ENCODE data around the gene GALR3. TPM values are rescaled to one million over a fixed set of nuclear protein-coding genes. Genes with fewer than 3 reads are reported as not detected.

Gene GALR3
- total RNA-seq, 2 donors from 2014 or later: not detected

DNA sequence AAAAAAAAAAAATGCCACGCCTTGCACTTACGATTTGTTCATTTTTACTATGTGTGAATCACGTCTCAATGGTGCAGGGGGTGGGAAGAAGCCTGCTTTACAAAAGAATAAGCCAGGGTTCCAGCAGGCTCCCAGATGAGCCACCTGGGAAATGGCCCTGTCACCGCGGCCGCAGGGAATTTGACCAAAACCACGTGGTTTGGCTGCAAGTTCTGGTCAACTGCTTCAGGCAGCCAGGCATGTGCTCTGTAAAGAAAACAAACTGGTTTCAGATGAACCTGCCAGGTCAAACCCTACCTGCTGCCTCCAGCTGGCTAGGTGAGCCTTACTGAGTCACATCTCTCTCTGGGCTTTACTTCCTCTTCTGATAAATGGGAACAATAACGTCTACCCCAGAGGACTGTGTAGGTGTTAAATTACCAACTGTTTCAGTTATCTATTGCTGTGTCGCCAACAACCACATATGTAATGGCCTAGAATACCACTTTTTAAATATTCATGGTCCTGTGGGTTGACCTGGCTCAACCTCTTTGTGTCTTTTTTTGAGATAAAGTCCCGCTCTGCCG lies 46.0 kb upstream of the GALR3 start:
- peaks cover 15% of the 10 kb centered on the region for H3K4me1 ChIP-seq
- peak overlapping the region; percentile 62 to 82 (median 72) for H3K27ac ChIP-seq
- ATAC-seq: peak; percentile 96
- no peaks in the 10 kb centered on the region for H3K27me3 ChIP-seq
- no peaks in the 10 kb centered on the region for H3K9me3 ChIP-seq
- DNase-seq: peak; percentile 86 to 92 (median 90)
- peaks cover 0 to 6% of the 10 kb centered on the region in 2 donors for H3K36me3 ChIP-seq (replicated peaks in 1 of 2; ENCODE audit: insufficient read depth in 1 of 2, low read depth in 2 of 2)
- WGBS, 2 donors: 18 to 28% methylated on average over 11 of the region's 11 CpGs
- H3K4me3 ChIP-seq: no peak overlapping the region
- intact Hi-C loops (cut with DNase I): no loop called here
- TF ChIP-seq, protein P1, sequence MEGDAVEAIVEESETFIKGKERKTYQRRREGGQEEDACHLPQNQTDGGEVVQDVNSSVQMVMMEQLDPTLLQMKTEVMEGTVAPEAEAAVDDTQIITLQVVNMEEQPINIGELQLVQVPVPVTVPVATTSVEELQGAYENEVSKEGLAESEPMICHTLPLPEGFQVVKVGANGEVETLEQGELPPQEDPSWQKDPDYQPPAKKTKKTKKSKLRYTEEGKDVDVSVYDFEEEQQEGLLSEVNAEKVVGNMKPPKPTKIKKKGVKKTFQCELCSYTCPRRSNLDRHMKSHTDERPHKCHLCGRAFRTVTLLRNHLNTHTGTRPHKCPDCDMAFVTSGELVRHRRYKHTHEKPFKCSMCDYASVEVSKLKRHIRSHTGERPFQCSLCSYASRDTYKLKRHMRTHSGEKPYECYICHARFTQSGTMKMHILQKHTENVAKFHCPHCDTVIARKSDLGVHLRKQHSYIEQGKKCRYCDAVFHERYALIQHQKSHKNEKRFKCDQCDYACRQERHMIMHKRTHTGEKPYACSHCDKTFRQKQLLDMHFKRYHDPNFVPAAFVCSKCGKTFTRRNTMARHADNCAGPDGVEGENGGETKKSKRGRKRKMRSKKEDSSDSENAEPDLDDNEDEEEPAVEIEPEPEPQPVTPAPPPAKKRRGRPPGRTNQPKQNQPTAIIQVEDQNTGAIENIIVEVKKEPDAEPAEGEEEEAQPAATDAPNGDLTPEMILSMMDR (IDR thresholded peaks at IDR 0.05): no peak
- TF ChIP-seq POLR2A (IDR thresholded peaks at IDR 0.05): no peak

DNA sequence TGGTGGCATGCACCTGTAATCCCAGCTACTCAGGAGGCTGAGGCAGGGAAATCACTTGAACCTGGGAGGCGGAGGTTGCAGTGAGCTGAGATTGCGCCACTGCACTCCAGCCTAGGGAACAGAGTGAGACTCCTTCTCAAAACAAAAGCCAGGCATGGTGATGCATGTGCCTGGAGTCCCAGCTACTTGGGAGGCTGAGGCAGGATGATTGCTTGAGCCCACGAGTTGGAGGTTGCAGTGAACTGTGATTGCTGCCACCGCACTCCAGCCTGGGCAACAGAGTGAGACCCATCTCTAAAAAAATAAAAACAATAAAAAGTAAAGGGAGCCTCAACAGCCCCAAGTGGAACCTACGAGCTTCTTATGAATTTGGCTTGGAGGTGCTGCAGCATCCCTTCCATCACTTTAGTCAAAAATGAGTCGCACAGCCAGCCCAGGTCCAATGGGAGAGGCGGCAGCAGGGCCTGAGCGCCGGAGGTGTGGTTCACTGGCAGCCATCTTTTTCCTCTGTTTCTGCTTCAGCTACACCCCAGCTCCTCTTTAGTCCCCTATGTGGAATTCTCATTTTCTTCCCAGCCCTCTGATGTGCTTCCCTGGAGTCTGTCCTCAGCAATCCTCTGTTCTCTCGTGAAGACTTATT lies 44.7 kb upstream of the GALR3 start:
- Histone ChIP-seq H3K36me3 (replicated peaks in 1 of 2; ENCODE audit: insufficient read depth in 1 of 2, low read depth in 2 of 2) (no peaks in the 10 kb centered on the region), H3K9me3 (no peaks in the 10 kb centered on the region), H3K27me3 (no peaks in the 10 kb centered on the region), H3K4me1 (peaks cover 15% of the 10 kb centered on the region), H3K4me3 (no peak overlapping the region), H3K27ac (no peak overlapping the region)
- TF ChIP-seq, protein P1 (IDR thresholded peaks at IDR 0.05): no peak
- no peak for TF ChIP-seq POLR2A (IDR thresholded peaks at IDR 0.05)
- intact Hi-C loops (cut with DNase I): no loop called here
- ATAC-seq: no peak
- 92 to 96% methylated on average over 9 to 10 of the region's 10 CpGs for WGBS, 2 donors
- DNase-seq: no peak

DNA sequence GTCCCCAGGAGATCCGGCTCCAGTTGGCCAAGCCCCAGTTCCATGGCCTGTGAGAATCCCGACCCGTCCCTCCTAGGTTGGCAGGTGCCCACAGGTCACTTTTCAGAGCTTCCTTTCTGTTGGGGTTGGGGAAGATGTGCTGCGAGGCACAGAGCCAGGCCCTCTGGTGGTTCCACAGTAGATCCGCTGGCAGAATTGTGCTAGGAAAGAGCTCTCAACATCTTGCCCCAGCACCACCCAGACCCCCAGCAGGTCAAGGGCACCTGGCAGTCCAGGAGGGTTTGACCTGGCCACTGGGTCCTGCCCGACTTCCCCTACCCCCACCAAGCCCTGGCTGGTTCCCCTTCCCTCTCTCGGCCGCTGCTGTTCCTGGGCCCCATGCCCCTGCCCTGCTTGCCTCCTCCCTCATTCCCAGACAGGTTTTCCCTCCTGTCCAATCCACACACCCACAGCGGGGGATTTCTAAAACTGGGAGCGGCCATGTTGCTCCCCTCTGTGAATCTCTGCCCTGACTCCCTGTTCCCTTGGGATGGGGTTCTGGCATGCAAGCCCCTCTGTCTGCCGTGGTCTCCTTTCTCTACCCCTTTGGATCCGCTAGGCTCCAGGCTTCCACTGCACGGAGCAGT lies 41.6 kb upstream of the GALR3 start:
- DNase-seq (peak in 2 of 4 donors; percentile 39 to 43), ATAC-seq (no peak)
- peaks cover 20% of the 10 kb centered on the region for H3K4me1 ChIP-seq
- intact Hi-C loops (cut with DNase I): loop anchor here (5.0 to 10.0 kb wide), 2 partner anchors 44 to 137 kb away; no protein-coding TSS in a partner anchor
- H3K27ac ChIP-seq: no peak overlapping the region
- no peaks in the 10 kb centered on the region for H3K27me3 ChIP-seq
- TF ChIP-seq, protein P1 (IDR thresholded peaks at IDR 0.05): no peak
- TF ChIP-seq POLR2A (IDR thresholded peaks at IDR 0.05): no peak
- H3K36me3 ChIP-seq (replicated peaks in 1 of 2; ENCODE audit: insufficient read depth in 1 of 2, low read depth in 2 of 2): no peaks in the 10 kb centered on the region
- H3K9me3 ChIP-seq: no peaks in the 10 kb centered on the region
- no peak overlapping the region for H3K4me3 ChIP-seq
- 64 to 71% methylated on average over 10 to 13 of the region's 13 CpGs for WGBS, 2 donors

DNA sequence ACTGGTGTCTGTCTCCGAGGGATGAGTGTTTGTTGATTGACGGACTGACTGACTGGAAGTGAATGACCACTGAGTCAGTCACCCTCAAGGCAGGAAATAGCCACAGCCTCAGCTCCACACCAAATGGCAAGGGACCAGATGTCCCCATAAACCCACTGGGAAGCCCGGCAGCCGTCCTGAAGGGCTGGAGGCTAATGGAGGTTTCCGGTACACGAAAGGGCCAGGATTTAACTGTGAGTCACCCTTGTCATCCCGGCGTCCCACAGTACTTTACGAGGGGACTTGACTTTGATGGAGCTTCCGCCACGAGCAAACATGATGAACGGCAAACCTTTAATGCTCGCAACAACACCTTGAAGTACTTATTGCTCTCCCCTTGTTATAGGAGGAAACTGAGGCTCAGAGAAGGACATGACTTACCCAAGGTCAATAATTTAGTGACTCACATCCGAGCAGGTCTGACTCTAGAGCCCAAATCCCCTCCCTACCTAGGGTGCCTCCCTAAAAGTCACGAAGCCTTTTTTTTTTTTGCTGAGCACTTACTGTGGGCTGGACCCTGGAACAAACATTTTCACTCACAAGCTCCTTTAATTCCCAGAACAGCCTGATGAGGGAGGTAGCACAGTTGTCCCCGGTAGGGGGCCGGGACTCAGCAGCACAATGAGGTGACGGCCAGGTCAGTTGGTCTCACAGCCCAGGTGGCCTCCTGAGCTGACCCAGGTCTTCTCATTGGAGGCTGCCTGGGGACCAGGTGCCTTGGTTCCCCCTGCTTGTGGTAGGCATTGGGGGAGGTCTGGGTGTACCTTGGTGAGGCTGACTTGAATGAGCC lies 40.6 kb upstream of the GALR3 start:
- no peaks in the 10 kb centered on the region for H3K27me3 ChIP-seq
- H3K9me3 ChIP-seq: no peaks in the 10 kb centered on the region
- 75 to 91% methylated on average over 11 to 18 of the region's 18 CpGs for WGBS, 2 donors
- DNase-seq (no peak), ATAC-seq (no peak)
- no peak overlapping the region for H3K4me3 ChIP-seq
- no peaks in the 10 kb centered on the region for H3K36me3 ChIP-seq (replicated peaks in 1 of 2; ENCODE audit: insufficient read depth in 1 of 2, low read depth in 2 of 2)
- H3K4me1 ChIP-seq: peaks cover 10% of the 10 kb centered on the region
- no peak for TF ChIP-seq POLR2A (IDR thresholded peaks at IDR 0.05)
- TF ChIP-seq, protein P1 (IDR thresholded peaks at IDR 0.05): no peak
- H3K27ac ChIP-seq: no peak overlapping the region
- intact Hi-C loops (cut with DNase I): loop anchor here (5.0 to 10.0 kb wide), 2 partner anchors 45 to 138 kb away; no protein-coding TSS in a partner anchor
